Psoas muscle (tissue), 8 donors: ENCODE data around the gene CUL5. TPM values are rescaled to one million over a fixed set of nuclear protein-coding genes. Genes with fewer than 3 reads are reported as not detected.
A peak's percentile ranks its signal among the peaks of the same experiment; 100 is the strongest.
"Not testable (repeated sequence)": the region's sequence is repeated elsewhere in the genome, so short reads cannot be mapped to it uniquely, and the experiment has no call there.

Experiments
- ATAC-seq, 4 donors: fragments of 200-7000 bp; cut with Tn5 transposase; one replicate each; pipeline ENCODE4 v1.9.1; 2020; ENCODE audit warnings: moderate library complexity in 3 of 4, mild to moderate bottlenecking in 2 of 4
- DNase-seq, 2 donors: peaks; one replicate each; pipeline ENCODE4 v3.0.0-alpha.2; 2020
- H3K27ac ChIP-seq: fragments of 200-600 bp; one replicate; pipeline ENCODE4 v1.8.0; 2022
- H3K27me3 ChIP-seq, 3 donors: fragments of 200-600 bp in 1 of 3; one replicate each; pipeline versions ENCODE4 v1.6.1 to v1.8.0; 2013 to 2022; ENCODE audit warnings: low read length in 2 of 3, mild to moderate bottlenecking in 2 of 3, moderate library complexity in 1 of 3; ENCODE audit not compliant: insufficient read depth in 3 of 3
- H3K36me3 ChIP-seq, 2 donors: fragments of 200-600 bp in 1 of 2; one replicate each; pipeline versions ENCODE4 v1.6.1 to v1.8.0; 2013 to 2022; ENCODE audit warnings: low read depth in 1 of 2, mild to moderate bottlenecking in 1 of 2, moderate library complexity in 1 of 2; ENCODE audit not compliant: insufficient read depth in 1 of 2
- H3K4me1 ChIP-seq: fragments of 200-600 bp; one replicate; pipeline ENCODE4 v1.8.0; 2022
- H3K4me3 ChIP-seq: fragments of 200-600 bp; one replicate; pipeline ENCODE4 v1.8.0; 2022; ENCODE audit warnings: mild to moderate bottlenecking
- H3K9me3 ChIP-seq: fragments of 200-600 bp; one replicate; pipeline ENCODE4 v1.8.0; 2022
- WGBS, 3 donors: extraction: QIAGEN DNeasy Blood & Tissue Kit; methylation state at CpG; one replicate each; pipeline versions ENCODE4 v1.1.6 to v1.1.7; 2013; 5-methylcytosine and 5-hydroxymethylcytosine counted together
- intact Hi-C, 2 donors: fragments of 100-400 bp; cut with DNase I; formaldehyde crosslinking; loops; one replicate each; pipeline versions ENCODE4 v1.11.0 to v1.14.2; 2022
- polyA plus RNA-seq, 3 donors: library from polyadenylated mRNA; stranded (reverse); fragments of 200-250 nt; gene quantifications; one replicate each; pipeline ENCODE4 v1.2.3, GENCODE V29; 2013
- total RNA-seq, 4 donors: library from RNA; stranded (reverse); fragmentation: NEBNext Ultra II Directional in 2 of 4; extraction: Animal tissue kit (Norgen Biotek cat#: 25700) in 2 of 4; gene quantifications; one replicate each; pipeline versions ENCODE4 v1.2.1 to v1.2.4, GENCODE V29; 2021 to 2023
- TF ChIP-seq, protein P1 (sequence below): fragments of 200-600 bp; IDR thresholded peaks from one replicate; pipeline ENCODE4 v1.8.0; 2022; ENCODE audit warnings: antibody characterized with exemption
- donor health status: healthy with polysubstance abuse.
- donor health status: DM: no; HTN: no; CAD: no; lungs with moderate emphysema.
- donor health status: Bipolar disorder and iron deficiency.
- donor health status: healthy.
- donor health status: DM: yes; HTN: yes; CAD: no.
- donor health status: DM: no; HTN: no; CAD: no.
- donor health status: DM: no; HTN: no; CAD: no.
- donor health status: DM: yes; HTN: yes; CAD: no.

CUL5 gene
- total and polyA plus RNA-seq, 7 donors = 10.5 to 92.2 (median 57.8) TPM

DNA sequence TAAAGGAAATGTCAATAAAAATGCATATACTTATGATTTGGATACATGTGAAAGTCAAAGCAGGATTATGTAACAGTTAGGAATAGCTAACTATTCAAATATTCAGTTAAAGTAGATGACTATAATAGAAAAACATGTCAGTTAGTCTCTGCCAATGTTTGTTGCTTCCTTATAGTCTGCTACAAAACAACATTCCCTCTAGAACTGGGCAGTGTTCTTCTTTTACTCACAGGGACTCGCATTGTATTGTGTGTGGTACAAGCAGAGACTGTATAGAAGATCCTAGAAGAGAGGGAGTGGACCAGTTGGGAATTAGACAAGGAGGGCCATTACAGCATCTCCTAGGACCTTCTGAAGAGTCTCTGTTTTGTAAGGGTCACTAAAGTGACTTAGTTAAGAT, 123.3 kb downstream of the CUL5 start:
- ATAC-seq (no peak), DNase-seq (no peak)
- Histone ChIP-seq H3K27ac (peak overlapping the region; percentile 52), H3K4me1 (peaks cover 34% of the 10 kb centered on the region), H3K4me3 (no peak overlapping the region), H3K27me3 (no peaks in the 10 kb centered on the region), H3K36me3 (peaks cover 2 to 71% of the 10 kb centered on the region in 2 donors), H3K9me3 (no peaks in the 10 kb centered on the region)
- TF ChIP-seq, protein P1, sequence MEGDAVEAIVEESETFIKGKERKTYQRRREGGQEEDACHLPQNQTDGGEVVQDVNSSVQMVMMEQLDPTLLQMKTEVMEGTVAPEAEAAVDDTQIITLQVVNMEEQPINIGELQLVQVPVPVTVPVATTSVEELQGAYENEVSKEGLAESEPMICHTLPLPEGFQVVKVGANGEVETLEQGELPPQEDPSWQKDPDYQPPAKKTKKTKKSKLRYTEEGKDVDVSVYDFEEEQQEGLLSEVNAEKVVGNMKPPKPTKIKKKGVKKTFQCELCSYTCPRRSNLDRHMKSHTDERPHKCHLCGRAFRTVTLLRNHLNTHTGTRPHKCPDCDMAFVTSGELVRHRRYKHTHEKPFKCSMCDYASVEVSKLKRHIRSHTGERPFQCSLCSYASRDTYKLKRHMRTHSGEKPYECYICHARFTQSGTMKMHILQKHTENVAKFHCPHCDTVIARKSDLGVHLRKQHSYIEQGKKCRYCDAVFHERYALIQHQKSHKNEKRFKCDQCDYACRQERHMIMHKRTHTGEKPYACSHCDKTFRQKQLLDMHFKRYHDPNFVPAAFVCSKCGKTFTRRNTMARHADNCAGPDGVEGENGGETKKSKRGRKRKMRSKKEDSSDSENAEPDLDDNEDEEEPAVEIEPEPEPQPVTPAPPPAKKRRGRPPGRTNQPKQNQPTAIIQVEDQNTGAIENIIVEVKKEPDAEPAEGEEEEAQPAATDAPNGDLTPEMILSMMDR = no peak
- WGBS, 3 donors = 89 to 95% (median 94%) methylated on average over 1 of the region's 1 CpG
- intact Hi-C loops = no loop called here

- H3K27me3 ChIP-seq, H3K4me3 ChIP-seq, H3K9me3 ChIP-seq, intact Hi-C loops, DNase-seq: not testable (repeated sequence)
- Histone ChIP-seq H3K4me1 (peaks cover 25% of the 10 kb centered on the region), H3K27ac (peak overlapping the region; percentile 50), H3K36me3 (peaks cover 2 to 70% of the 10 kb centered on the region in 2 donors)
- peak in 3 of 4 donors; percentile 42 to 65 (median 63) for ATAC-seq
- 64 to 80% (median 68%) methylated on average over 2 of the region's 2 CpGs for WGBS, 3 donors
Measured at GRCh38 chr11:108132993-108133538, 124.4 kb downstream of the CUL5 start.

DNA sequence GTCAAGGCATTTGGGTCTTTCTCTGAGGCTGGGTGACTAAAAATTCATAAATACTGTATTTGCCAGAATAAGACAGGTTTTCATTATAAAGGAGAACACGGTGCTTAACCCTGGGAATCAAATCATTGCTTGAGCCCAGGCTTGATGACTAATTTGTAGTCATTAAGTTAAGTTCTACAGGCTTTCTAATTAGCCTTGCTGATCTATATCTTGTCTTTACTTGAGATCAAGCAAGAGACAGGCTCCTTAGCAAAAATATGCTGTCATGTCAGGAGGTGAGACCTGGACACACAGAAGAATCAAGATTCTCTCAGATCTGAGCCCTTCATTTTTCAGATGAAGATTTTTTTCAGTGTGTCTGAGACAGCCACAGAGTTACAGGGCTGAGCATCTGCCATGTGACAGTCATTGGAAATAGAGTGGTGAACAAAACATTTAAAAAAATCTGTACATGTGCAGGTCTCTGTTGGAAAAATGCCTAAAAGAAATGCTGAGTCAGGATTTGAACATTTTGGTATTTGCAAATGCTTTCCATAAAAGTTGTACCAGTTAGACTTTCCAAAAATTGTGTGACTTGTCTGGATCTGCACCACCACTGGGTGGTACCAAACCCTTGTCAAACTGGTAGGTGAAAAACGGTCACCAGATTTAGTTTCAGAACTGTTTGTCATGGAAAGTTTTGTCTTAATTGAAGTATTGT, 127.3 kb downstream of the CUL5 start:
- Histone ChIP-seq H3K27ac (peak overlapping the region; percentile 24), H3K4me1 (peaks cover 19% of the 10 kb centered on the region), H3K4me3 (no peak overlapping the region), H3K9me3 (no peaks in the 10 kb centered on the region), H3K27me3 (no peaks in the 10 kb centered on the region), H3K36me3 (peaks cover 8 to 87% of the 10 kb centered on the region in 2 donors)
- DNase-seq (no peak), ATAC-seq (no peak)
- TF ChIP-seq, protein P1 = no peak
- 65 to 78% (median 76%) methylated on average over 2 of the region's 2 CpGs for WGBS, 3 donors
- intact Hi-C loops = no loop called here

DNA sequence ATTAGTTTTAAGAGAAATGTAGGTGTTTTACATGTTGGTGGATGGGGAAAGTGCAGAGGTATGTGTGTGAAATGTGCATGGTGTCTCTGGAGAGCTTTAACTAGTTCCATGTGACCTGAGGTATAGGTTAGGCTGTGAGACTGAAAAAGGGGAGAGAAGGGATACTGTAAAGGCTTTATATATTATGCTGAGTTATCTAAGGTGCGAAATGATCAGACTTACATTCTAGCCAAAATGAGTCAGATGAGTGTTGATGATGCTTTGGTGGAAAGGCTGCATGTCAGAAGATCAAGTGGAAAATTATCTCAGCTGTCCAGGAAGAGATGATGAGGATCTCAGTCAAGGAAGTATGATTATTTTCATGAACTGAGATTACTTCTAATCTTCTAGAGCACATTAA, 128.5 kb downstream of the CUL5 start:
- peaks cover 8% of the 10 kb centered on the region for H3K4me1 ChIP-seq
- H3K27me3 ChIP-seq = no peaks in the 10 kb centered on the region
- H3K4me3 ChIP-seq = no peak overlapping the region
- peak overlapping the region; percentile 5 for H3K27ac ChIP-seq
- 85 to 100% (median 94%) methylated on average over 1 of the region's 1 CpG for WGBS, 3 donors
- DNase-seq (no peak), ATAC-seq (no peak)
- intact Hi-C loops = no loop called here
- peaks cover 8 to 91% of the 10 kb centered on the region in 2 donors for H3K36me3 ChIP-seq
- no peaks in the 10 kb centered on the region for H3K9me3 ChIP-seq
- TF ChIP-seq, protein P1 = no peak

- H3K4me1 ChIP-seq = no peaks in the 10 kb centered on the region
- TF ChIP-seq, protein P1 = no peak
- ATAC-seq (no peak), DNase-seq (no peak)
- 75 to 79% (median 76%) methylated on average over 7 of the region's 7 CpGs for WGBS, 3 donors
- H3K4me3 ChIP-seq = no peak overlapping the region
- H3K36me3 ChIP-seq = peaks cover 14 to 97% of the 10 kb centered on the region in 2 donors
- no peak overlapping the region for H3K27ac ChIP-seq
- intact Hi-C loops = no loop called here
- no peaks in the 10 kb centered on the region for H3K9me3 ChIP-seq
- H3K27me3 ChIP-seq = no peaks in the 10 kb centered on the region
Measured at GRCh38 chr11:108142304-108142703, 133.6 kb downstream of the CUL5 start.
